ENCODE measurements around the gene IL37. TPM values are rescaled to one million over a fixed set of nuclear protein-coding genes. Genes with fewer than 3 reads are reported as not detected.
"Not testable (repeated sequence)": the region's sequence is repeated elsewhere in the genome, so short reads cannot be mapped to it uniquely, and the experiment has no call there.

The IL37 gene
- total and polyA plus RNA-seq, 2 experiments from 2014 or later, result not detected

GRCh38 chr2:112893752-112894151 is 17.2 kb upstream of the IL37 start:
- Histone ChIP-seq H3K4me2 (ENCODE audit: unreplicated experiment) (no peak overlapping the region), H4K20me1 (ENCODE audit: insufficient read depth) (no peaks in the 10 kb centered on the region), H3K4me3 (no peak overlapping the region), H3K27me3 (replicated peaks; ENCODE audit: insufficient read depth) (no peaks in the 10 kb centered on the region), H3K27ac (no peak overlapping the region), H3K9me2 (ENCODE audit: insufficient read depth) (no peaks in the 10 kb centered on the region), H3K79me2 (ENCODE audit: insufficient read depth) (no peaks in the 10 kb centered on the region), H3K4me1 (ENCODE audit: insufficient read depth) (no peaks in the 10 kb centered on the region), H3K9ac (no peak overlapping the region), H2AFZ (no peak overlapping the region), H3F3A (ENCODE audit: insufficient read depth) (no peaks in the 10 kb centered on the region), H3K9me3 (ENCODE audit: low read depth) (no peaks in the 10 kb centered on the region), H3K36me3 (ENCODE audit: low read depth) (no peaks in the 10 kb centered on the region)
- no peak for DNase-seq
- in situ Hi-C loops (cut with MboI), result no loop called here
- 53 to 65% methylated on average over 2 of the region's 2 CpGs for WGBS, 2 experiments (ENCODE audit: low coverage in 1 of 2, low lambda C conversion rate in 2 of 2, missing lambda C conversion rate in 2 of 2)
- TF ChIP-seq EZH2phosphoT487 (IDR thresholded peaks at IDR 0.05; ENCODE audit: insufficient read depth, low read depth) (no peak), EZH2 (IDR thresholded peaks at IDR 0.05; ENCODE audit: insufficient read depth, poor library complexity, severe bottlenecking) (no peak)

- H3K36me3 ChIP-seq (ENCODE audit: low read depth), result no peaks in the 10 kb centered on the region
- no peak for TF ChIP-seq EZH2phosphoT487 (IDR thresholded peaks at IDR 0.05; ENCODE audit: insufficient read depth, low read depth)
- no peak for TF ChIP-seq EZH2 (IDR thresholded peaks at IDR 0.05; ENCODE audit: insufficient read depth, poor library complexity, severe bottlenecking)
- no peaks in the 10 kb centered on the region for H3K4me1 ChIP-seq (ENCODE audit: insufficient read depth)
- H3F3A ChIP-seq (ENCODE audit: insufficient read depth), result no peaks in the 10 kb centered on the region
- no peak overlapping the region for H3K4me3 ChIP-seq
- no peak overlapping the region for H3K4me2 ChIP-seq (ENCODE audit: unreplicated experiment)
- no peaks in the 10 kb centered on the region for H3K9me3 ChIP-seq (ENCODE audit: low read depth)
- no peaks in the 10 kb centered on the region for H4K20me1 ChIP-seq (ENCODE audit: insufficient read depth)
- WGBS, 2 experiments (ENCODE audit: low coverage in 1 of 2, low lambda C conversion rate in 2 of 2, missing lambda C conversion rate in 2 of 2), result 57 to 60% methylated on average over 8 of the region's 8 CpGs
- H3K27me3 ChIP-seq (replicated peaks; ENCODE audit: insufficient read depth), result no peaks in the 10 kb centered on the region
- no peaks in the 10 kb centered on the region for H3K9me2 ChIP-seq (ENCODE audit: insufficient read depth)
- in situ Hi-C loops (cut with MboI), result no loop called here
- H3K27ac ChIP-seq, result no peak overlapping the region
- H3K79me2 ChIP-seq (ENCODE audit: insufficient read depth), result no peaks in the 10 kb centered on the region
- DNase-seq, result no peak
- no peak overlapping the region for H2AFZ ChIP-seq
- H3K9ac ChIP-seq, result no peak overlapping the region
Observed at GRCh38 chr2:112896909-112897623, 13.9 kb upstream of the IL37 start.

GRCh38 chr2:112897624-112897978 is 13.4 kb upstream of the IL37 start:
- H3K4me1 ChIP-seq (ENCODE audit: insufficient read depth), result no peaks in the 10 kb centered on the region
- no peak overlapping the region for H3K4me2 ChIP-seq (ENCODE audit: unreplicated experiment)
- no peak overlapping the region for H3K4me3 ChIP-seq
- no peak overlapping the region for H3K27ac ChIP-seq
- no peaks in the 10 kb centered on the region for H4K20me1 ChIP-seq (ENCODE audit: insufficient read depth)
- no peaks in the 10 kb centered on the region for H3K36me3 ChIP-seq (ENCODE audit: low read depth)
- H3K79me2 ChIP-seq (ENCODE audit: insufficient read depth), result no peaks in the 10 kb centered on the region
- H3K27me3 ChIP-seq (replicated peaks; ENCODE audit: insufficient read depth), result no peaks in the 10 kb centered on the region
- no peak for DNase-seq
- 61 to 71% methylated on average over 3 of the region's 3 CpGs for WGBS, 2 experiments (ENCODE audit: low coverage in 1 of 2, low lambda C conversion rate in 2 of 2, missing lambda C conversion rate in 2 of 2)
- in situ Hi-C loops (cut with MboI), result no loop called here
- H3K9ac ChIP-seq, result no peak overlapping the region
- no peaks in the 10 kb centered on the region for H3K9me3 ChIP-seq (ENCODE audit: low read depth)
- H3F3A ChIP-seq (ENCODE audit: insufficient read depth), result no peaks in the 10 kb centered on the region
- no peak overlapping the region for H2AFZ ChIP-seq
- TF ChIP-seq EZH2 (IDR thresholded peaks at IDR 0.05; ENCODE audit: insufficient read depth, poor library complexity, severe bottlenecking) (no peak), EZH2phosphoT487 (IDR thresholded peaks at IDR 0.05; ENCODE audit: insufficient read depth, low read depth) (no peak)
- no peaks in the 10 kb centered on the region for H3K9me2 ChIP-seq (ENCODE audit: insufficient read depth)

- H3K4me2 ChIP-seq (ENCODE audit: unreplicated experiment); H3K9ac ChIP-seq; H3K9me2 ChIP-seq (ENCODE audit: insufficient read depth); H3F3A ChIP-seq (ENCODE audit: insufficient read depth); DNase-seq; H3K27ac ChIP-seq; H3K79me2 ChIP-seq (ENCODE audit: insufficient read depth); H3K9me3 ChIP-seq (ENCODE audit: low read depth); H3K4me3 ChIP-seq; in situ Hi-C loops (cut with MboI); H3K36me3 ChIP-seq (ENCODE audit: low read depth); H4K20me1 ChIP-seq (ENCODE audit: insufficient read depth); H3K4me1 ChIP-seq (ENCODE audit: insufficient read depth); H2AFZ ChIP-seq; H3K27me3 ChIP-seq (replicated peaks; ENCODE audit: insufficient read depth): not testable (repeated sequence)
- WGBS, 2 experiments (ENCODE audit: low coverage in 1 of 2, low lambda C conversion rate in 2 of 2, missing lambda C conversion rate in 2 of 2), result 67 to 70% methylated on average over 3 of the region's 3 CpGs
Observed at GRCh38 chr2:112901431-112902065, 9.4 kb upstream of the IL37 start.

Measured in GM23248 (cell line).